GM21526 (cell line): ENCODE measurements around the gene PABPC3.

ENCODE experiments used
- ATAC-seq: cut with Tn5 transposase; IDR thresholded peaks from one replicate; pipeline ENCODE4 v1.9.1; 2021; ENCODE audit warnings: moderate library complexity; ENCODE audit not compliant: unreplicated experiment, low FRiP score

Gene PABPC3

DNA sequence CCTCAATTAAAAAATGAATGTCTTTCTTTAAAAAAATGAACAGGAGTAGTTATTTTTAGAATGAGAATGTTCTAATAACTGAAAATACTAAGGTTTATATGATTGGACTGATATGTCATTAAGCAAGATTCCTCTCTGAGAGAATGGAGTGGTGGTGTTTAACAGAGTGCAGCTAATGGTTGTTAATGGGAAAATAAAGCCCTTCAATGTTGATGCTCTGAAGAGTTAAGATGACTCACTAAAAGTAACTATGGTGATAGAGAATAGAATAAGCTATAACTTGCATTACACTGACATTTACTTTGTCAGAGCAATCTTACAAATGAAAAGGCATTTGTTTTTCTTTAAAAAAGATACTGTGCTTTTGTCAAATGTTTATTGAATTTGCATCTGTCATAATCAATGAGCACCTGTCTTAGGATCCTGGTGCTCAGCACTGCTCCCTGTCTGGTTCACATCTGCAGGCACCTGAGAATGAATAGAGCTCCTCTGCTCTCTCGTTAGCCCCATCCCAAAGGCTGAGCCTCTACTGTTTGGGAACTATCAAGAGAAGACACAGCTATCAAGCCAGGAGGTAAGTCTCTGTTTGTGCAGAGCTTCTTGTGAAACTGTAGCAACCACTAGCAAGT, 15.1 kb downstream of the PABPC3 start:
- ATAC-seq: no peak

GRCh38 chr13:25111585-25111956, 15.6 kb downstream of the PABPC3 start:
- ATAC-seq: no peak

GRCh38 chr13:25112695-25113255, 16.8 kb downstream of the PABPC3 start:
- ATAC-seq: no peak

GRCh38 chr13:25114220-25114619, 18.3 kb downstream of the PABPC3 start:
- ATAC-seq: peak; percentile 76

DNA sequence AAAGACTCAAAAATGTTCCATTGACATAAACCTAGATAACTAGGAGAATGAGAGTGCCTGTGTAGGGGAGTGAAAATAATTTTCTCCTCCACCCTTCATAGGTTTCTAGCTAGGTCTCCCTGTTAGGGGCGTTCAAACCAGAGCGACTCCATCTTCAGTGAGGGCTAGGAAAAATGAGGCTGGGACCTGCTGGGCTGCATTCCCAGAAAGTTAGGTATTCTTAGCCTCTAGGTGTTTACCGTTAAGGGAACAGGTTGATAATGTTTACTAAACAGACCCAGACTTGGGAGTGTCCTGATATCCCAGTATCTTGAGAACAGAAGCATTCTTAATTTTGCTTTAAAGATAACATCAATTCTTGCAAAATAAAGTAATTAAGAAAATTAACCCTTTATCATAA, 20.1 kb downstream of the PABPC3 start:
- no peak for ATAC-seq

DNA sequence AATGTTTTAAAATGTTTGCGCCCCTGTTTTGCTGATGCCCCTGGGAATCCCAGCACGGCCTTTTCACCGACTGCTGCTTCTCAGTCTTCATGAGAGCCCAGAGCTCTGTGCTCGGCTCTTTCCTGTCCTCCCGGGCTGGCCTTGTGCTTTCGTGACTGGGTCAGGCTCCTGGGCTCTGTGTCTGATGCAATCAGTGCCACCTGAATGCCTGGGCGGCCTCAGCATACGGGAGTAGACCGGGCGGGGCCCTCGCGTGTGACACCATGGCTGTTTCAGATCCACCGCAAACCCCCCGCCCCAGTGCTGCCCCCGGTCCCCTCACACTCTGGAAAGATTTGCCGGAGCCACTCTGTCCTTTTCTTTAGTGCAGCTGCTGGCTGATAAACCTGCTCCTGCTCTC, 21.4 kb downstream of the PABPC3 start:
- no peak for ATAC-seq

DNA sequence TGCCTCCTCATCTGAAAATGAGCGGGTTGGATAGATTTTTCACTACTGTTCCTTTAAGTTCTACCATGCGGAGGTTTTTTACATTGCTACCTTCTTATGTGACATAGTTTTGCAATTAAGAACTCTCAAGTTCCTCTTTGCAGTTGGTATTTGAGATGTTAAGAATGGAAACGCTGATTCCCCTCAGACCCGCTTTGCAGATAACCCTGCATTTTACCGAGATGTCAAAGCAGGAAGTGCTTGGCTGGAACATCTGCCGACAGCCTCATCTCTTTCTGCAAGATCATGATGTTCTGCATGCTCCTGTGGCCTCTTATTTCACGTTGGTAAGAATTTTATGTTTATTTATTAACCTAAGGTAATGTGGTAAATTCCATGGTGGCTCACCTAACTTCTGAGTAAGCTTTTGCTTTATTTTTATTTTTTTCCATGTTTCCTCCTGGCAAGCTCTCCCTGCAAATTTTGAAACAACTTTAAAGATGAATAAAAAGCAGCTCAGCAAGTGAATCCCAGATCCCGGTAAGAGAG, 22.5 kb downstream of the PABPC3 start:
- no peak for ATAC-seq

- no peak for ATAC-seq
These were observed 35.0 kb downstream of the PABPC3 start for GRCh38 chr13:25130944-25131343.

DNA sequence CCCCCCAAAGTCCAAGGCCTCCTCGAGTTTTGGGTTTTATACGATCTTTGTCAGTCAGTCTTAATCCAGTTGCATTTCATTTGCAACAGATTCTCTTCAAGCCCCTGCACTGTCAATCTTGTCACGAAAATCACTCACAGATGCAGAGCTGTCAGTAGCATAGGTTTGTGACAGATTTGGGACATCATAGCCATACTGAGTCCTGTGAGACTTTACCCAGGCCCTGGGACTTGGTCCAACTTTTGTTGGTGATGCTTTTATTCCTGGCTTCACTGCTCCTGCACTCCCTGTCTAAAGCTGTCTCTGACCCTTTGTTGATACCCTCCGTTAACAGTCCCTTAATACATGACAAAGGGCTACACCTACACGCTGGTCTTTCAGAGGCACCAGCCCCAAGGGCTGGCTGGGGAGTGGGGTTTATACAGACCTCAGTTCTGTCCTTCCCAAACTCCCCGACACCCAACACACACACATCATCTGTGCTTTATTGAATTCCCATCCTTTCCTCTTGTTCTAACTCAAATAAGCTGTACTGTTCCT, 36.0 kb downstream of the PABPC3 start:
- ATAC-seq: no peak

DNA sequence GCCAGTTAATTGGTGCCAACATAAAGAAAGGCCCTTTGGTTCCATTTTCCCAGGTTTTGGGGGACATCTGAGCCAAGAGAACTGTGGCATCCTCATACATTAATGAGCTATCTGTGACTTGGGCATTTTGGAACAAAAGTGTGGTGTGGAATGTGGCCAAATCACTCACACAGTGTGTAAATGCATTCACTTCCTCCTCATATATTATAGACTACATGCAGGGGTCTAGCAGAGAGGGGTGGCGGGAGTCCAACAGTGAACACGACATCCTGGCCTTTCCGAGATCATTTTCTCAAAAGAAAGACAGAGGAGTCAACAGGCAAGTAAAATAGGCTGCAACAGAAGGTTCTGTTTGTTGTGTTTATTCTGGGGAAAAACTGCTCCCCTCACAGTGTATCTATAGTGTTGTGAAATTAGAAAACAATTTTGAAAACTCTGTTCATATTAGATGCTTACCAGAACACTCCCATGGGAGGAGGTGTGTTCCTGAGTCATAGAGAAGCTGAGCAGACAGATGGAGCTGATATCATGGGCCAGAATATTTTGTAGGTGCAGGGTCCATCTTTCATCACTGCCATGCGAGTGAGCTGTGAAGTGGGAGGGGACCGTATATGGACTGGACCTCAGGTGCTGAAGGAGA, 36.9 kb downstream of the PABPC3 start:
- no peak for ATAC-seq

- ATAC-seq: no peak
These were observed 40.0 kb downstream of the PABPC3 start for GRCh38 chr13:25135896-25136295.

DNA sequence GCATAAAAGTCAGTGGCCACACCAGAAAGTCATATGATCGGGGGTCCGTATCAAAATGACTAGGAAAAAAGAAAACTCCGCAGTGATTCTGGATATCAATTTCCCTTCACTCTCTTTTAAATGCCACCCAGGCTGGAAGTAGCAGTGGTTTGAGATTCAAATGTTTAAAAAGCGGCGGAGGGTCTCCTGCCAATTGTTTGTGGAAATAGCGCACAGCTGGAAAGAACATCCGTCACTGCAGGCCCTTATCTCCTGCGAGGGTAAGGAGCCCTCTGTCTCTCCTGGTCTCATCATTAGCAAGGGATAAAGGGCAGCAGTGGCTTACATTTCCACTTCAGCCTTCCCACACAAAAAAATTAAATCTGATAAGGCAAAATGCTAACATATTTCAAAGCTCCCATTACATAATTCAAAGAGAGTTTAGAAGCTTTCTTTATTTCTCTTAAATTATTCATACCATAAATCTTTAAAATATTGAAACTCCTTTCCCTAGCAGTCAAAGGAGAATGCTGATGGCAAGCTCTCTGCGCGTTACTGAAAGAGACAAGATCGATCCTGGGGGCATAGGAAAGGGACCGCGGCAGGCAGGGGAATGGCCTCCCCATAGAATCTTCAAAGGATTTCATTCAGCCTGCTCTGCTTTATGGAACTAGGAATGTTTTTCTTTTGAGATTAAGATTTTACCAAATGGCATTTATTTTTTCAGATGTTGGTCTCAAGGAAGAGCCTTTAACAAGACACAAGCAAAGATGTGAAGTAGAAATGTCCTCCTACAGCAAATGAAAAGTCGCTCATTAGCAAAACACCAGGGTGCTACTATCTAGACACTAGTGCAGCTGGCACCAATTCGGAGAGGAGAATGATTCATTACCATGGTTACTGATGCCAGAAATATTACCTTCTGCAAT, 41.2 kb downstream of the PABPC3 start:
- no peak for ATAC-seq

- ATAC-seq: no peak
These were observed 41.8 kb downstream of the PABPC3 start for GRCh38 chr13:25137788-25138115.

GRCh38 chr13:25141042-25141441, 45.1 kb downstream of the PABPC3 start:
- no peak for ATAC-seq

- no peak for ATAC-seq
These were observed 47.8 kb downstream of the PABPC3 start for GRCh38 chr13:25143706-25144105.

DNA sequence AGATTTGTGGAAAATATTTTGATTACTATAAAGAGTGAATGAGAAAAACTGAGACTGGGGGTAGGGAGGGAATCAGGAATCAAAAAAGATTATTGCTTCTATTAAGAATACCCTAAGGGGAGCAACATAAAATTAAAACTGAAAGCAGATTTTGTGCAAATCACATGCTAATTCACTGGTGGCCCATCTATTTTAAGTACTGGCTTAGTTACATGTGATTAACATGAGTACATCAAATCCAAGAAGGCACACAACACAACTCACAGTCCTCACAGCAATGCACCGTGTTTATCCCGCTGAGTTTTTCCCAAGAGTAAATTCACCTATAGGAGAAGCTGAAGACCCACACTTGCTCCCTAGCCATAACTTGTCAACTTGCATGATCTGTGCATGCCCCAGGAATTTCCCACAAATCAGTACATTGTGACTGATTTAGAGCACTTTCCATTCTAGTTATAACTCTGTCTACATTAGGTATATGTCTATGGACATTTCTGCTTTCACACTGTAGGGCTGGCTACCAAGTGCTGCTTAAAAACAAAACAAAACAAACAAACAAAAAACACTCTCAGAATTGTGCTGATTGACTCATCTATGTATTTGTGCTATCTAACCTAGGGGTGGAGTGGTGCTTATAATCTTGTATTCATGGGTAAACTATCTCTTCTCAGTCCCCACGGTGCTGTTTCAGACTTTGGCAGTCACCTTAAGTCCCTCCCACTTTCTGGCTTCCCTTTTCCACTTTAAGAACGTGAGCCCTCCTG, 51.9 kb downstream of the PABPC3 start:
- peak; percentile 66 for ATAC-seq

- ATAC-seq: no peak
These were observed 52.5 kb downstream of the PABPC3 start for GRCh38 chr13:25148402-25148771.
